ENCODE data around the gene ZSWIM6. TPM values are rescaled to one million over a fixed set of nuclear protein-coding genes. Genes with fewer than 3 reads are reported as not detected.

ZSWIM6 gene
- polyA plus RNA-seq, 1 of the 3 experiments (the other 2 are of a cell fraction): 7.4 TPM

GRCh38 chr5:61307611-61308010, 24.4 kb upstream of the ZSWIM6 start:
- H3K27ac ChIP-seq (ENCODE audit: low read depth in 2 of 2, low read length in 1 of 2): peak overlapping the region in 1 of 2 experiments; percentile 79; a peak in 1 of 4 replicates
- 93% methylated on average over 1 of the region's 1 CpG for WGBS (ENCODE audit: low lambda C conversion rate)
- no peak overlapping the region for H3K4me3 ChIP-seq (ENCODE audit: low read depth in 2 of 2, low read length in 1 of 2)
- CTCF ChIA-PET: no interaction called here
- POLR2A ChIA-PET: no interaction called here
- H4K20me1 ChIP-seq (ENCODE audit: insufficient read depth): no peaks in the 10 kb centered on the region
- TF ChIP-seq, protein P1, sequence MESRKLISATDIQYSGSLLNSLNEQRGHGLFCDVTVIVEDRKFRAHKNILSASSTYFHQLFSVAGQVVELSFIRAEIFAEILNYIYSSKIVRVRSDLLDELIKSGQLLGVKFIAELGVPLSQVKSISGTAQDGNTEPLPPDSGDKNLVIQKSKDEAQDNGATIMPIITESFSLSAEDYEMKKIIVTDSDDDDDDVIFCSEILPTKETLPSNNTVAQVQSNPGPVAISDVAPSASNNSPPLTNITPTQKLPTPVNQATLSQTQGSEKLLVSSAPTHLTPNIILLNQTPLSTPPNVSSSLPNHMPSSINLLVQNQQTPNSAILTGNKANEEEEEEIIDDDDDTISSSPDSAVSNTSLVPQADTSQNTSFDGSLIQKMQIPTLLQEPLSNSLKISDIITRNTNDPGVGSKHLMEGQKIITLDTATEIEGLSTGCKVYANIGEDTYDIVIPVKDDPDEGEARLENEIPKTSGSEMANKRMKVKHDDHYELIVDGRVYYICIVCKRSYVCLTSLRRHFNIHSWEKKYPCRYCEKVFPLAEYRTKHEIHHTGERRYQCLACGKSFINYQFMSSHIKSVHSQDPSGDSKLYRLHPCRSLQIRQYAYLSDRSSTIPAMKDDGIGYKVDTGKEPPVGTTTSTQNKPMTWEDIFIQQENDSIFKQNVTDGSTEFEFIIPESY (IDR thresholded peaks at IDR 0.05; ENCODE audit: borderline replicate concordance, low read depth): no peak
- TF ChIP-seq EP300 (IDR thresholded peaks at IDR 0.05; ENCODE audit: borderline replicate concordance in 1 of 2, low read depth in 1 of 2, low read length in 1 of 2) (no peak), CHD2 (IDR thresholded peaks at IDR 0.05; ENCODE audit: low read length, partially characterized antibody) (no peak), POLR2AphosphoS5 (IDR thresholded peaks at IDR 0.05; ENCODE audit: low read depth, low read length) (no peak), NFIC (IDR thresholded peaks at IDR 0.05; ENCODE audit: borderline replicate concordance) (no peak), RCOR1 (IDR thresholded peaks at IDR 0.05; ENCODE audit: low read length) (no peak), MAX (IDR thresholded peaks at IDR 0.05; ENCODE audit: low read depth) (no peak), RXRA (IDR thresholded peaks at IDR 0.05; ENCODE audit: borderline replicate concordance, low read depth) (no peak), MXI1 (IDR thresholded peaks at IDR 0.05; ENCODE audit: low read depth, low read length) (no peak), TCF12 (IDR thresholded peaks at IDR 0.05) (no peak)
- TF ChIP-seq, protein P2, sequence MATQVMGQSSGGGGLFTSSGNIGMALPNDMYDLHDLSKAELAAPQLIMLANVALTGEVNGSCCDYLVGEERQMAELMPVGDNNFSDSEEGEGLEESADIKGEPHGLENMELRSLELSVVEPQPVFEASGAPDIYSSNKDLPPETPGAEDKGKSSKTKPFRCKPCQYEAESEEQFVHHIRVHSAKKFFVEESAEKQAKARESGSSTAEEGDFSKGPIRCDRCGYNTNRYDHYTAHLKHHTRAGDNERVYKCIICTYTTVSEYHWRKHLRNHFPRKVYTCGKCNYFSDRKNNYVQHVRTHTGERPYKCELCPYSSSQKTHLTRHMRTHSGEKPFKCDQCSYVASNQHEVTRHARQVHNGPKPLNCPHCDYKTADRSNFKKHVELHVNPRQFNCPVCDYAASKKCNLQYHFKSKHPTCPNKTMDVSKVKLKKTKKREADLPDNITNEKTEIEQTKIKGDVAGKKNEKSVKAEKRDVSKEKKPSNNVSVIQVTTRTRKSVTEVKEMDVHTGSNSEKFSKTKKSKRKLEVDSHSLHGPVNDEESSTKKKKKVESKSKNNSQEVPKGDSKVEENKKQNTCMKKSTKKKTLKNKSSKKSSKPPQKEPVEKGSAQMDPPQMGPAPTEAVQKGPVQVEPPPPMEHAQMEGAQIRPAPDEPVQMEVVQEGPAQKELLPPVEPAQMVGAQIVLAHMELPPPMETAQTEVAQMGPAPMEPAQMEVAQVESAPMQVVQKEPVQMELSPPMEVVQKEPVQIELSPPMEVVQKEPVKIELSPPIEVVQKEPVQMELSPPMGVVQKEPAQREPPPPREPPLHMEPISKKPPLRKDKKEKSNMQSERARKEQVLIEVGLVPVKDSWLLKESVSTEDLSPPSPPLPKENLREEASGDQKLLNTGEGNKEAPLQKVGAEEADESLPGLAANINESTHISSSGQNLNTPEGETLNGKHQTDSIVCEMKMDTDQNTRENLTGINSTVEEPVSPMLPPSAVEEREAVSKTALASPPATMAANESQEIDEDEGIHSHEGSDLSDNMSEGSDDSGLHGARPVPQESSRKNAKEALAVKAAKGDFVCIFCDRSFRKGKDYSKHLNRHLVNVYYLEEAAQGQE (IDR thresholded peaks at IDR 0.05; ENCODE audit: low read depth, low read length): no peak
- TF ChIP-seq, protein P3, sequence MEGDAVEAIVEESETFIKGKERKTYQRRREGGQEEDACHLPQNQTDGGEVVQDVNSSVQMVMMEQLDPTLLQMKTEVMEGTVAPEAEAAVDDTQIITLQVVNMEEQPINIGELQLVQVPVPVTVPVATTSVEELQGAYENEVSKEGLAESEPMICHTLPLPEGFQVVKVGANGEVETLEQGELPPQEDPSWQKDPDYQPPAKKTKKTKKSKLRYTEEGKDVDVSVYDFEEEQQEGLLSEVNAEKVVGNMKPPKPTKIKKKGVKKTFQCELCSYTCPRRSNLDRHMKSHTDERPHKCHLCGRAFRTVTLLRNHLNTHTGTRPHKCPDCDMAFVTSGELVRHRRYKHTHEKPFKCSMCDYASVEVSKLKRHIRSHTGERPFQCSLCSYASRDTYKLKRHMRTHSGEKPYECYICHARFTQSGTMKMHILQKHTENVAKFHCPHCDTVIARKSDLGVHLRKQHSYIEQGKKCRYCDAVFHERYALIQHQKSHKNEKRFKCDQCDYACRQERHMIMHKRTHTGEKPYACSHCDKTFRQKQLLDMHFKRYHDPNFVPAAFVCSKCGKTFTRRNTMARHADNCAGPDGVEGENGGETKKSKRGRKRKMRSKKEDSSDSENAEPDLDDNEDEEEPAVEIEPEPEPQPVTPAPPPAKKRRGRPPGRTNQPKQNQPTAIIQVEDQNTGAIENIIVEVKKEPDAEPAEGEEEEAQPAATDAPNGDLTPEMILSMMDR (IDR thresholded peaks at IDR 0.05): no peak
- H3K4me1 ChIP-seq (ENCODE audit: control insufficient read depth in 1 of 2, insufficient read depth in 2 of 2, low read depth in 1 of 2, low read length in 1 of 2): peaks cover 7 to 31% of the 10 kb centered on the region in 2 experiments; a peak in 2 of 4 replicates
- no peaks in the 10 kb centered on the region for H3K27me3 ChIP-seq (ENCODE audit: insufficient read depth)
- no peaks in the 10 kb centered on the region for H3K79me2 ChIP-seq (ENCODE audit: insufficient read depth)
- no peaks in the 10 kb centered on the region for H3K36me3 ChIP-seq (replicated peaks in 1 of 2; ENCODE audit: control insufficient read depth in 1 of 2, insufficient read depth in 2 of 2, low read length in 1 of 2)
- H3K9me3 ChIP-seq: no peaks in the 10 kb centered on the region
- H3K9me2 ChIP-seq: no peaks in the 10 kb centered on the region
- H3K4me2 ChIP-seq: 0 out of 2 replicates have a peak overlapping the region, but pooled peaks have one; percentile 46
- H3K9ac ChIP-seq: no peak overlapping the region
- no peak overlapping the region for H2AFZ ChIP-seq (ENCODE audit: low read depth)
- no peak for DNase-seq
- peaks cover 16% of the 10 kb centered on the region for H3F3A ChIP-seq (replicated peaks; ENCODE audit: insufficient read depth)

Measured in SK-N-SH (cell line).